Measurements from ENCODE around the gene FGF18.
"Not testable (repeated sequence)": the region's sequence is repeated elsewhere in the genome, so short reads cannot be mapped to it uniquely, and the experiment has no call there.

The FGF18 gene

GRCh38 chr5:171413153-171413910, 6.1 kb upstream of the FGF18 start:
- in situ Hi-C loops (cut with HindIII; ENCODE audit: low sequenced_read_pairs) = no loop called here
- TF ChIP-seq, protein P1, sequence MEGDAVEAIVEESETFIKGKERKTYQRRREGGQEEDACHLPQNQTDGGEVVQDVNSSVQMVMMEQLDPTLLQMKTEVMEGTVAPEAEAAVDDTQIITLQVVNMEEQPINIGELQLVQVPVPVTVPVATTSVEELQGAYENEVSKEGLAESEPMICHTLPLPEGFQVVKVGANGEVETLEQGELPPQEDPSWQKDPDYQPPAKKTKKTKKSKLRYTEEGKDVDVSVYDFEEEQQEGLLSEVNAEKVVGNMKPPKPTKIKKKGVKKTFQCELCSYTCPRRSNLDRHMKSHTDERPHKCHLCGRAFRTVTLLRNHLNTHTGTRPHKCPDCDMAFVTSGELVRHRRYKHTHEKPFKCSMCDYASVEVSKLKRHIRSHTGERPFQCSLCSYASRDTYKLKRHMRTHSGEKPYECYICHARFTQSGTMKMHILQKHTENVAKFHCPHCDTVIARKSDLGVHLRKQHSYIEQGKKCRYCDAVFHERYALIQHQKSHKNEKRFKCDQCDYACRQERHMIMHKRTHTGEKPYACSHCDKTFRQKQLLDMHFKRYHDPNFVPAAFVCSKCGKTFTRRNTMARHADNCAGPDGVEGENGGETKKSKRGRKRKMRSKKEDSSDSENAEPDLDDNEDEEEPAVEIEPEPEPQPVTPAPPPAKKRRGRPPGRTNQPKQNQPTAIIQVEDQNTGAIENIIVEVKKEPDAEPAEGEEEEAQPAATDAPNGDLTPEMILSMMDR (IDR thresholded peaks at IDR 0.05; ENCODE audit: low read depth, low read length) = no peak
- H3K4me3 ChIP-seq (ENCODE audit: low read depth, low read length) = no peak overlapping the region
- DNase-seq (ENCODE audit: low read depth, low spot score) = no peak

- H3K4me3 ChIP-seq (ENCODE audit: low read depth, low read length); DNase-seq (ENCODE audit: low read depth, low spot score); in situ Hi-C loops (cut with HindIII; ENCODE audit: low sequenced_read_pairs): not testable (repeated sequence)
Observed at GRCh38 chr5:171413993-171414392, 5.5 kb upstream of the FGF18 start.

DNA sequence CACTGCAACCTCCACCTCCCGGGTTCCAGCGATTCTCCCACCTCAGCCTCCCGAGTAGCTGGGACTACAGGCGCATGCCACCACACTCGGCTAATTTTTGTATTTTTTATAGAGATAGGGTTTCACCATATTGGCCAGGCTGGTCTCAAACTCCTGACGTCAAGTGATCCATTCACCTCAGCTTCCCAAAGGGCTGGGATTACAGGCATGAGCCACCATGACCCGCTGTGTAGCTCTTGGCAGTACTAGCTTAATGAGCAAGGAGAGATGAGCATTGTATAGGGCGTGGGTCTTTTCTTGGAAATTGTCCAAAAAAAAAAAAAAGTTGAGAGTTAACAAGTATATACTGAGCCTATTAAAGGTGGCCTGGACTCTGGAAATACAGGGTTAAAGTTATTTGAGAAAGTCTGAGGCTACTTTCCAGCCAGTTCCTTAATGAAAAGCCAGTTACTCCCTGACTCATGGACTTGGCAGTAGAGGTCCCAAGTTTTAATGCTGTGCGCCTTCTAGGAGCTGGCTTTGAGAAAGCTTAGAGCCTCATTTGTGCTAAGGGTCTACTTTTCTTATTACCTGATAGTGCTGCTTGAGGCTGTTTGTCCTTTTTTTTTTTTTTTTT, 4.2 kb upstream of the FGF18 start:
- DNase-seq (ENCODE audit: low read depth, low spot score) = peak; percentile 74
- H3K4me3 ChIP-seq (ENCODE audit: low read depth, low read length) = no peak overlapping the region
- TF ChIP-seq, protein P1 (IDR thresholded peaks at IDR 0.05; ENCODE audit: low read depth, low read length) = no peak
- in situ Hi-C loops (cut with HindIII; ENCODE audit: low sequenced_read_pairs) = no loop called here

DNA sequence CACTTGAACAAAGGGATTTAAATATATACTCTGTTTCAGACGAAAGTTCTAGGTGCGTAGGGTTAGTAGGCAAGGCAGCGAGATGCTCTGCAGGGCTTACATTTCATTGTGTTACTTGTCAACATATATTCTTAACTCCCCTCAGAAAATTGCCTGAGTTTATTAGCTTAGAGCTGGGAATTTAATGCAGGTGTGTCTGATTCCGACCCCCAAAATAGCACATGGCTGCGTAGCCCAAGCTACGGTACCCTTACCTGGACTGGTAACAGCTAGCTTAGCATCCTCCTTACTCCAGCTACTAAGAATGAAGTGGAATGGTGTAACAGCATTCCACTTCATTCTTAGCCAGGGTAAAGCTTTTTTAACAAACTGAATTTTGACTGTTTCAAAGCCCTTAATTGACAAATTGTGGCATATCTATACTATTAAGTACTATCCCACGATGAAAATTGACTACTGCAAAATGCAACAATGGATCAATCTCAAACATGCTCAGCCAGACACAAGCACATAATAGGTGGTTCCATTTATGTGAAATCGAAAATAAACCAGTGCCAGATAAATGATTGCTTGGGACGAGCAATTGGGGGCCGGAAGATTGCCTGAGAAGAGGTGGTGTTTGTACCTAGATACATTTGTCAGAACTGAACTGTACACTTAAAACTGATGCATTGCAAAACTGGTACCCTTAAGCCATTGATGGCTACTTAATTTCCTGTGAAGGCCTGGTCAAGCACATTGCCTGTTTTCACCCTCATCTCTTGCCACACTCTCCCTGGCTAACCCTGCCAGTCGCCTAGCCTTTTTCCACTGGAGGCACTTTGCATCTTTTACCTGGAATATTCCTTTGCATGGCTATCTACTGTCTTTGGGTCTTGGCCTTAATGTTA, 3.0 kb upstream of the FGF18 start:
- in situ Hi-C loops (cut with HindIII; ENCODE audit: low sequenced_read_pairs) = no loop called here

GRCh38 chr5:171418316-171418981, 998 bp upstream of the FGF18 start:
- peak; percentile 83 for DNase-seq (ENCODE audit: low read depth, low spot score)
- TF ChIP-seq, protein P1 (IDR thresholded peaks at IDR 0.05; ENCODE audit: low read depth, low read length) = peak; percentile 91
- peak overlapping the region; percentile 41 for H3K4me3 ChIP-seq (ENCODE audit: low read depth, low read length)
- in situ Hi-C loops (cut with HindIII; ENCODE audit: low sequenced_read_pairs) = no loop called here

More for the DNA sequence above, 3.0 kb upstream of the FGF18 start:
- no peak overlapping the region for H3K4me3 ChIP-seq (ENCODE audit: low read depth, low read length)
- no peak for DNase-seq (ENCODE audit: low read depth, low spot score)
- TF ChIP-seq, protein P1 (IDR thresholded peaks at IDR 0.05; ENCODE audit: low read depth, low read length) = no peak

DNA sequence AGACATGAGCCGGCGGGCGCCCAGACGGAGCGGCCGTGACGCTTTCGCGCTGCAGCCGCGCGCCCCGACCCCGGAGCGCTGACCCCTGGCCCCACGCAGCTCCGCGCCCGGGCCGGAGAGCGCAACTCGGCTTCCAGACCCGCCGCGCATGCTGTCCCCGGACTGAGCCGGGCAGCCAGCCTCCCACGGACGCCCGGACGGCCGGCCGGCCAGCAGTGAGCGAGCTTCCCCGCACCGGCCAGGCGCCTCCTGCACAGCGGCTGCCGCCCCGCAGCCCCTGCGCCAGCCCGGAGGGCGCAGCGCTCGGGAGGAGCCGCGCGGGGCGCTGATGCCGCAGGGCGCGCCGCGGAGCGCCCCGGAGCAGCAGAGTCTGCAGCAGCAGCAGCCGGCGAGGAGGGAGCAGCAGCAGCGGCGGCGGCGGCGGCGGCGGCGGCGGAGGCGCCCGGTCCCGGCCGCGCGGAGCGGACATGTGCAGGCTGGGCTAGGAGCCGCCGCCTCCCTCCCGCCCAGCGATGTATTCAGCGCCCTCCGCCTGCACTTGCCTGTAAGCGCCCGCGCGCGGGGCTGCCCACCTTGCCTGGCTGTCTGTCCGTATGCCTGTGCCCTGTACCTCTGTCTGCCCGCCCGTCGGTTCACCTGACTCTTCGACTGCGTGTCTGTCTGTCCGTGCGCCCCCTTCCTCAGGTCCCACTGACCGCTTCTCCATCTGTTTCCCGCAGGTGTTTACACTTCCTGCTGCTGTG, 412 bp downstream of the FGF18 start:
- TF ChIP-seq, protein P1 (IDR thresholded peaks at IDR 0.05; ENCODE audit: low read depth, low read length) = no peak
- in situ Hi-C loops (cut with HindIII; ENCODE audit: low sequenced_read_pairs) = no loop called here

More for the DNA sequence above, 412 bp downstream of the FGF18 start:
- H3K4me3 ChIP-seq (ENCODE audit: low read depth, low read length) = peak overlapping the region; percentile 25
- peak; percentile 9 for DNase-seq (ENCODE audit: low read depth, low spot score)
